ENCODE results near the gene TRIM41. TPM values are rescaled to one million over a fixed set of nuclear protein-coding genes. Genes with fewer than 3 reads are reported as not detected.
A peak's percentile ranks its signal among the peaks of the same experiment; 100 is the strongest.

TRIM41 gene
- total RNA-seq, 1 experiment from 2014 or later = 34.2 TPM

GRCh38 chr5:181193656-181194055 lies 29.4 kb upstream of the TRIM41 start:
- Histone ChIP-seq H4K91ac (ENCODE audit: insufficient read length, low read depth, low read length) (no peak overlapping the region), H2BK12ac (ENCODE audit: insufficient read length, low read depth, low read length) (no peak overlapping the region), H3K79me1 (ENCODE audit: insufficient read depth, low read depth, low read length, poor library complexity, severe bottlenecking) (no peaks in the 10 kb centered on the region), H3K4ac (ENCODE audit: low read depth, low read length) (no peak overlapping the region), H3K9ac (ENCODE audit: extremely low read depth, insufficient read length, low read length) (no peak overlapping the region), H2AFZ (ENCODE audit: low read length) (no peak overlapping the region), H3K14ac (ENCODE audit: insufficient read depth, low read length) (no peak overlapping the region), H3K18ac (ENCODE audit: insufficient read length, low read depth, low read length) (no peak overlapping the region), H3K23ac (ENCODE audit: insufficient read length, low read depth, low read length) (no peak overlapping the region), H3K23me2 (ENCODE audit: insufficient read length, low read depth, low read length, poor library complexity, severe bottlenecking) (peaks cover 26% of the 10 kb centered on the region), H3K4me2 (ENCODE audit: insufficient read depth, insufficient read length, low read length) (no peak overlapping the region), H2BK5ac (ENCODE audit: insufficient read length, low read length) (no peak overlapping the region), H4K20me1 (ENCODE audit: control insufficient read depth, insufficient read depth, insufficient read length) (no peaks in the 10 kb centered on the region), H3K27ac (ENCODE audit: insufficient read length, low read depth, low read length) (no peak overlapping the region), H2BK15ac (ENCODE audit: low read depth, low read length) (no peak overlapping the region), H3K9me3 (ENCODE audit: control insufficient read depth, low read depth, low read length) (no peaks in the 10 kb centered on the region), H3T11ph (ENCODE audit: low read length) (no peak overlapping the region), H2AK5ac (ENCODE audit: insufficient read length, low read length) (no peak overlapping the region), H3K56ac (ENCODE audit: insufficient read length, low read depth, low read length) (no peak overlapping the region), H3K4me1 (ENCODE audit: insufficient read depth, low read length) (peaks cover 5% of the 10 kb centered on the region; the same call in 1 of the 2 replicates), H2BK20ac (ENCODE audit: low read depth, low read length, poor library complexity, severe bottlenecking) (no peak overlapping the region), H2BK120ac (ENCODE audit: low read depth, low read length, poor library complexity, severe bottlenecking) (no peak overlapping the region), H3K79me2 (ENCODE audit: insufficient read depth, low read length) (no peaks in the 10 kb centered on the region), H4K5ac (ENCODE audit: insufficient read length, low read depth, low read length) (no peak overlapping the region), H3K27me3 (ENCODE audit: insufficient read depth, low read length) (peaks cover 16% of the 10 kb centered on the region), H4K8ac (replicated peaks; ENCODE audit: insufficient read length, low read depth, low read length) (no peak overlapping the region)
- Mint-ChIP-seq H3K4me3 (peak overlapping the region; percentile 18 to 40; a peak in 3 of 5 replicates), H3K36me3 (ENCODE audit: insufficient read depth in 1 of 3, low read depth in 3 of 3) (peaks cover 0 to 2% (median 0%) of the 10 kb centered on the region in 3 experiments; a peak in 2 of 7 replicates), H3K27ac (no peak overlapping the region; a peak in 1 of 7 replicates), H3K9me3 (peaks cover 5% of the 10 kb centered on the region in 2 experiments; a peak in 2 of 5 replicates), H3K4me1 (peaks cover 24 to 37% of the 10 kb centered on the region in 2 experiments), H3K27me3 (ENCODE audit: low read depth) (peaks cover 72% of the 10 kb centered on the region)
- WGBS (ENCODE audit: extremely low coverage, insufficient read length, low lambda C conversion rate) = no CpG with 5 or more reads among the region's 2 CpGs
- TF ChIP-seq, protein P1, sequence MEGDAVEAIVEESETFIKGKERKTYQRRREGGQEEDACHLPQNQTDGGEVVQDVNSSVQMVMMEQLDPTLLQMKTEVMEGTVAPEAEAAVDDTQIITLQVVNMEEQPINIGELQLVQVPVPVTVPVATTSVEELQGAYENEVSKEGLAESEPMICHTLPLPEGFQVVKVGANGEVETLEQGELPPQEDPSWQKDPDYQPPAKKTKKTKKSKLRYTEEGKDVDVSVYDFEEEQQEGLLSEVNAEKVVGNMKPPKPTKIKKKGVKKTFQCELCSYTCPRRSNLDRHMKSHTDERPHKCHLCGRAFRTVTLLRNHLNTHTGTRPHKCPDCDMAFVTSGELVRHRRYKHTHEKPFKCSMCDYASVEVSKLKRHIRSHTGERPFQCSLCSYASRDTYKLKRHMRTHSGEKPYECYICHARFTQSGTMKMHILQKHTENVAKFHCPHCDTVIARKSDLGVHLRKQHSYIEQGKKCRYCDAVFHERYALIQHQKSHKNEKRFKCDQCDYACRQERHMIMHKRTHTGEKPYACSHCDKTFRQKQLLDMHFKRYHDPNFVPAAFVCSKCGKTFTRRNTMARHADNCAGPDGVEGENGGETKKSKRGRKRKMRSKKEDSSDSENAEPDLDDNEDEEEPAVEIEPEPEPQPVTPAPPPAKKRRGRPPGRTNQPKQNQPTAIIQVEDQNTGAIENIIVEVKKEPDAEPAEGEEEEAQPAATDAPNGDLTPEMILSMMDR (conservative IDR thresholded peaks at IDR 0.05) = no peak
- DNase-seq = no peak

Measured in H9 (cell line).